Activated T-cell treated with anti-CD3 and anti-CD28 coated beads for 24 hours (primary cell): Measurements from ENCODE around the gene PGC.
A peak's percentile ranks its signal among the peaks of the same experiment; 100 is the strongest.

Experiments used
- DNase-seq: peaks from one replicate; pipeline ENCODE4 v3.0.0-alpha.2; 2020; ENCODE audit warnings: low read depth

Gene PGC

DNA sequence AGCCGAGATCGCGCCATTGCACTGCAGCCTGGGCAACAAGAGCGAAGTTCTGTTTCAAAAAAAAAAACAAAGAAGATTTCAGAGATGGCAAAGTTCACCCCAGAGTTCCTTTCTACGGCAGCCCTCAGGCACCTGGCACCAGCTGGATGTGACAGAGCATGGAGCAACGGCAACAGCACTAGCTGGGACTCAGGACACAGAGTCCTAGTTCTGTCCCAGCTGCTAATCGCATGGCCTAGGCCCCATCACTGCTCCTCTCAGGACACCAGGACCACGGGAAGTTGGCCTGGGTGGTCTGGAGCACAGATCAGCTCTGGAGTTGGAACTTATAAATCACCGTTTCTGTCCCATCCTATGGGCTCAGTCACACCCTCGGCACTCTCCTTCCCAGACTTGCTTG lies 1.1 kb downstream of the PGC start:
- no peak for DNase-seq

- no peak for DNase-seq
These were observed 2.9 kb downstream of the PGC start for GRCh38 chr6:41744236-41744787.

- DNase-seq: no peak
These were observed 3.6 kb downstream of the PGC start for GRCh38 chr6:41743406-41744235.

DNA sequence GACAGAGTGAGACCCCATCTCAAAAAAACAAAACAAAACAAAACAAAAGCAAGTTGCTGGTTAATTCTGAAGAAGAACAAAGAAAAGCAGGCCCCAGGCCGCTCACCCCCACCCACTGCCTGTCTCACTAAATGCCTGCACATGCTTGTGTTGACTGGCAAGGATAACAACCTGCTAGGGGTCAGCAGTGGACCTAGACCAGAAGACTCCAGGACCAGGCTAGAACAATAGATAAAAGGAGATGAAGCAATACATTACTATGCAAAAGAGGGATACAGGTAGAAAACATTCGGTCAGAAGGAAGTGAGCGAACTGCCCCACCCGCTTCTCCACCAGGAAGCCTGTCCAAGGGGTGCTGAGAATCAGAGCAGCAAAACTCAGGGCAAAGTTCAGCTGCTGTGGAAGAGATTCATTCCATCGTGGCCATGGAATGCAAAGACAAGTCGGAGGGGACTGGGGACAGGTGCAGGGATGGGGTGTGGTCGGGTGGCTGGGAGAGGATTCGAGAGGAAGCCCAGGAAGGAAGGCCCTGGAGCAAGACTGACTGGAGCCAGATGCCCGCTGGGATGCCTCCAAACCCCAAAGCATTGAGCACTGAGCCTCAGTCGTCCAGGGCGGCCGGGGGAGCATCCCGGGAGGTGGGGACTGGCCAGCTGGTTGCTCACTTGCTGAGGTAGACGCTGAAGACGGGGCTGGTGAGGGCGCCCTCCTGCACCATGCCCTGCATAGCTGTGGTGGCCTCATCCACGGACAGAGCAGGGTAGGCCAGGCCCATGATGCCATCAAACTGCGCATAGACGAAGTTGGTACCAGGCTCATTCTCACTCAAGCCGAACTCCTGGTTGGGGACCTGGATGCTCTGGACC lies 5.3 kb downstream of the PGC start:
- DNase-seq: no peak

DNA sequence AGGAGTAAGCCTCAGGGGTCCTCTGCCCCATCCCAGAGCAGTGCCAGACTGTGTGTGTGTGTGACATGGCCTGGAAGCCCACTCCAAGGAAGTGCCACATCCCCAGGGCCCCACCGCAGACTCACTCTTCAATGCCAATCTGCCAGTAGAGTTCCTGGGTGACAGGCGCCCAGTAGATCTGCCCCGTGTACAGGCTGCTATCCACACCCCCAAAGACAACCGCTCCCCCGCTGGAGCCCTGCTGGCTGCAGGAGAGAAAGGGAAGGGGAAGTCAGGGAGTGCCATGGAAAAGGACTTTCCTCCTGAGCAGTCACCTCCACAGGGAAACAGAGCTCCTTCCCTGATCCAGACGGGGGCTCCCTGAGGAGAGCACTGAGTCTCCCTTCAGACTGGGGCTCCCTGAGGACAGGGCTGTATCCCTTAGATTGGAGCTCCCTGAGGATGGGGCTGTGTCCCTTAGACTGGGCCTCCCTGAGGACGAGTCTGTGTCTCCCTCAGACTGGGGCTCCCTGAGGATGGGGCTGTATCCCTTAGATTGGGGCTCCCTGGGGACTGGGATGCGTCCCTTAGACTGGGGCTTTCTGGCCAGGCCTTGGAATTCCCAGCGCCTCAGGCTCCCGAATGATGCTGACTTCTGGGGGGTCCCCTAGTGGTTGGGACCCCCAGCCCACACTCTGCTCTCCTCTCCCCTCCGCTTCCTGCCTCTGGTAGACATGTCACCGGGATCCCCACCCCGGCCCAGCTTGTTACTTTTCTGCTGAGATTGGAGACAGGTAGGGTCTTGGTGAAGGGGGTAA lies 6.6 kb downstream of the PGC start:
- no peak for DNase-seq

DNA sequence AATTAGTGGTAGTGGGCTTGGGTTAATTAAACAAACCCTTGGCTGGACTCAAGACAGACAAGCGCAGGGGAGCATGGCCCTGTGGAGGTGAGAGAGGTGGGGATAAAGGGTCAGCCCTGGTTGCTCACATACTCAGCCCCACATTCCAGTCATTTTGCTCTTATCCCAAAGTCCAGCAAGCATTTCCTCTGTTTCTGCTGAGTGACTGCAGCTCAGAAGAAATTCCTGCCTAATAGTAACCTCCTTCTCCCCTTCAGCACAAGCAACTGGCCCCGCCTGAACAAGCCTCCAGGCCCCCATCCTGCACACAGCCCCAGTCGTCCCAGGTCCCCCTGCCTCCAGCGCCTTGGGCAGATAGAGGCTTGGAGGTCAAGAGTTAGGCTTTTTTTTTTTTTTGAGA lies 8.2 kb downstream of the PGC start:
- no peak for DNase-seq

DNA sequence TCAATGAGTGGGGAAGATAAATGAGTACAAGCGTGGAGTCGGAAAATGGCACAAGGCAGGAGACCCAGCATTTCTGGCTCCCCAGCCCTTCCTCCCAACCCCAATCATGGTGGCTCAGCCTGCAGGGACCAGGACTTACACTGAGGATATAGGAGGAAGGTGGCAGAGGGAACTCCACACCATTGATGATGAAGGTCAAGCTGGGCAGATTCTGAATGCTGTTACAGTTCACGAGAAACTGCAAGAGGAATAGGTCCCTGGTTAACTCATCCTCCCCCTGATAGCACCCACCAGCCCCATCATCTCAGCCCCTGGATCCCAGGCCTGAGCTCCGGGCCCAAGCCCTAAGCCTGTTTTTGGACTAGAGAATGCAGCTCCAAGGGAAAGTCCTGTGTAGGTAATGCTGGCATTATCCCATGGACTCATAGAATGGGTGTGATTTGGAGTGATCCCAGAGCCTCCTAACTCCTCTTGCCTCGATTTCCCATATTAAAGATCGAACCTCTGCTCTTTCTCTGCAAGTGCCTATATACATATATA lies 9.5 kb downstream of the PGC start:
- no peak for DNase-seq

GRCh38 chr6:41736800-41737555 lies 10.2 kb downstream of the PGC start:
- DNase-seq: no peak

DNA sequence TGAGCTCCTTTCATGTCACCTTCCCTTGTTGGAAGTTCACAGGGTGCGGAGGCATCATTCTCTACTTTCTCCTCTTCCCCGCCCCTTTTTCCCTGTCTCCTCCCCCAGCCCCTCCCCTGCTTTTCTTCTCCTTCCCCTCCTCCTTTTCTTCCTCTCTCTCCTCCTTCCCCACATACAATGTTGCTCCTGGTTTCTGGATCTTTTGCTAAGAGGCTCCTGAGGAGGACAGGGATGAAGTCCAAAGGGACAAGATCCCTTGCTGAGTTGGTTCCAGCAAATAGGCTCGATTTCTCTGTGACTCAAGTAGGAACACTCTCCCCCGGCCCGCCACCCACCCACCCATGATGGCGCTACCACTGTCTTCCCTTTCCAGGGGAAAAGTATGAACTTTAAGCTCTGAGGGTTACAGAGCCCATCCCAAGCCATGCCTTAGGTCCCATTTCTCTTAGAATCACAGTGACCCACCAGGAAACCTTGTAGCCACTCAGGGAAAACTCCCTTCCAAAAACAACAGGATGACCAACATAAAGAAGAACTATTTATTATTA lies 10.9 kb downstream of the PGC start:
- DNase-seq: no peak

DNA sequence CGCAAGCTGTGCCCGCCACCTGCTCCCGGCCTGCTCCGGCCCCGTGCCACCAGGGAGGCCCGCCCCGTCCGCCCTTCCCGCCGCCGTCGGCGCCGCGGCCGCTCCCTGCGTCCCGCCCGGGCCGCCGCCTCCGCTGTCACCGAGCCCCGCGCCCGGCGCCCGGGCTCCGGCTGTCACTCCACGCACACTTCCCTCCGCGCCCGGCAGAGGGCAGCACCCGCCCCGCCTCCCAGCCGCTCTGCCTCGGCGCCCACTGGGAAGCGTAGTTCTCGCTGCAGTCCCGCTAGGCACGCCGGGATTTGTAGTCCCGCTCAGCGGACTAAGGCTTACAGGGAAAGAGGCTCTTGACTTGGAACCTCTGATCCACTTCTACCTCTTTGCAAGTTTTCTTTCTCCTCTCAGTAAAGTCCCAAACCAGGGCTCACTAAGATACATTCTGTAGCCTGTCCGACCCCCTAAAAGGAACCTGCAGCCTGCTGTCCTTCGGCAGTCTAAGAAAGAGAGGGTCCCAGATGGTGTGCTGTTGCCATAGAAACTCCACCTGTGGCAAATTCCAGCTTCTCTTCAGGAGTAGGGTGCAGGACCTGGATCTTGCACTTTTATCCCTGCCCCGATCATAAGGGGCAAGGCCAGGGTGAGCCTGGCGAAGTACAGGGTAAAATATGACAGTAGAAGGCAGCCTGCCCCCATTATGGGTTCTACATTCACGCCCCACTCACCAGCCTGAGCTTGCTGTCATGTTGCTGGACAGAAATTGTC lies 11.6 kb downstream of the PGC start, which contains the start of gene TFEB:
TFEB (minus strand) TSS at position 182 of the 759 bp plus-strand sequence. CDS start 44,395 bp downstream, outside the sequence.
- peak; percentile 92 for DNase-seq

DNA sequence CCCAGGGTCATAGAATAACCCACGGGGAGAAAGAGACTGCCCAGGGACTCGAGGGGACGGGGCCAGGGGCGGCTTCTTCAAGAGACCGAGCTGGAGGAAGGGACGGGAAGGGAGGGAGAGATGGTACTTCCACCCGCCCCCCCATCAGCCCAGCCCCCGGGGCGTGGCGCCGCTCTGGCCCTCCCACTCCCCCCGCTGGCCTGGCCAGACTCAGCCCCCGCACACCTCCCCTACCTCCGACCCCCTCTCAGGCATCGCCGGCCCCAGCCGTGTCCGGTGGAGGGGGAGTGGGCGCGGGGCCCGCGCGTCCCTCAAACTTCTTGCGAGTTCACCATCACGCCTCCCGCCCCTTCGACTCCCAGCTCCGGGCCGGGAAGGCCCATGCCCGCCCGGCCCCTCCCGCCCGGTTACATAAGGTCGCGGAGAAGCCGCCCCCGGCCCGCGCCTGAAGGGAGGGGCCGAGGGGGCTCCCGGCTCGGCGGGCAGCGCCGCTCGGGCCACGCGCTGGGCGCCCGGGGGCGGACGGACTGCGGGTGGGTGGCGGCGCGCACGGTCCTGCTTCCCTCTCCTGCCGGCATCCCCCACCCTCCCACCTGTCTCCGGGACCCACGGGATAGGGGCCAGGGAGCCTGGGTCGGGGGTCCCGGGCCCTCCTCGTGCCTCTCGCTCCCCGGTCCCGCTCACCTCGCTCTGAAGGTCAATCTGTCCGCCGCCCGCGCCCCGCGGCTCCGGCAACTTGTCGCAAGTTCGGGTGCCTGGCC lies 12.4 kb downstream of the PGC start:
- DNase-seq: peak; percentile 46

- peak; percentile 39 for DNase-seq
These were observed 13.2 kb downstream of the PGC start for GRCh38 chr6:41733707-41734665.

DNA sequence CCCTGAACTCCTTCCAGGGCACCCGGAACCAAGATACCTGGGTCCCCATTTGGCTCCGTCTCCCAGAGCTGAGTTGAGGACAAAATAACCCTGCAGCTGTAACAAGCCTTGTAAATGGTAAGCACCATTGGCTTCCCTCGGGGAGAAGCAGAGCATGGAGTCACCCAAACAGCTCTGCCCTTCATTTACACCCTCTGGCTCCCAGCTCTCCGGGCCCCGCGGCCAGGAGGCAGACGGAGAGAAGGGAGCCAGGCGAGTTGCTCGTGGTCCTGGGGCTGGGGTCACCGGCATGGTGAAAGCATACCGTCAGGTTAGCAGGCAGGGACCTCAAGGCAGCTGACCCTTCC lies 13.9 kb downstream of the PGC start:
- no peak for DNase-seq

DNA sequence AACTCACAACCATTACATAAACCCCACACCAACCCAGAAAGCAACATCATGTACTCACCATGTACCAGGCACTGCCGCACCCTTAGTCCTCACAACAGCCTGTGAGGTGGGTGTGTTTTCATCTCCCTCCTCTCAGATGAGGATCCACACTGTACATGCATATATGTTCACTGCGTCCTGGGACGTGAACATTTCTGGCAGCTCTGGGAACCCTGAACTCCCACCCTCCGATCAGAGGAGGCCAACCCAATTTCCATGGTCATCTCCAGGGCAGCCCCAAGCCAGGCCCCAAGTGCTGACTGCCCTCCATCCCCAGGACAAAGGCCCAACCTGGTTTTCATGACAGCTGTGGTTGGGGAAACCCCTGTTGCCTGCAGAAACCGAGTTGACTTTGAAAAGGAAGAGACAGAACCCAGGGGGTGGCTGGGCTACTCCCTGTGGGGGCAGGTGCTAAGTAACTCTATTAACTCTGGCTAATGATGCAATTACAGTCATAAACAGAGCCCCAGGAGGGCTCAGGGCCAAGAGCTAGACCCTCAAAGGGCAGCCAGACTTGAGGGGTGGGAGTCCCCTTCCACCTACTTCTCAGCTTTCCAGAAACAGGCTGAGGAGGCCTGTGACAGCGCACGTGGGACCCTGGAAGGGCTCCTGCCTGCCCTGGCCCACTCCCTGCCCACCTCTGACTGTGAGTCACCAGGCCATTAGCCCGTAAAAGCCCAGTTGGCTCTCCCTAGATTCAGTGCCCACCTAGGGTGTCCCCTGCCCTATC lies 14.4 kb downstream of the PGC start:
- peak; percentile 32 for DNase-seq

DNA sequence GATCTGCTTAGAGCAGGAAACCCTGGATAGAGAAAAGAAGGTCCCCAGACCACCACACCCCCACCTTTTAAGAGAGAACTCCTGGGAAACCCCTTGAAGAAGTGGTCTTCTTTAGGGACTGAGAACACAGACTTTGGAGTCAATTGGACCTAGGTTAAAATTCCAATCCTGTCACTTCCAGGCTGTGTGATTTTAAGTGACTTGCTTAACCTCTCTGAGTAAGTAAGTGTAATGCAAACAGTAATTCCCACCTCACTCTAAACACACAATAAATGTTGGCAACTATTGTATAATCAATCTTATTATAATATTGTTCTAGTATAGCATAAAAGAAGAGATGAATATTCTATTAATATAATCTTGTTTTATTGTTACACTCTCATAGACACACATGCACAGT lies 15.0 kb downstream of the PGC start:
- no peak for DNase-seq

GRCh38 chr6:41731561-41732086 lies 15.6 kb downstream of the PGC start:
- DNase-seq: no peak
